GF-D8 (cell line): ENCODE measurements around the gene MED1.
"Not testable (repeated sequence)": the region's sequence is repeated elsewhere in the genome, so short reads cannot be mapped to it uniquely, and the experiment has no call there.

Experiments
- DNase-seq: peaks from one replicate; lab custom pipeline; 2025; lab: John Stamatoyannopoulos, UW

The MED1 gene

GRCh38 chr17:39439868-39440267 is 11.2 kb downstream of the MED1 start:
- not testable (repeated sequence) for DNase-seq

- DNase-seq = no peak
Observed at GRCh38 chr17:39429600-39429999, 21.5 kb downstream of the MED1 start.

- no peak for DNase-seq
Observed at GRCh38 chr17:39416141-39416540, 34.9 kb downstream of the MED1 start.

DNA sequence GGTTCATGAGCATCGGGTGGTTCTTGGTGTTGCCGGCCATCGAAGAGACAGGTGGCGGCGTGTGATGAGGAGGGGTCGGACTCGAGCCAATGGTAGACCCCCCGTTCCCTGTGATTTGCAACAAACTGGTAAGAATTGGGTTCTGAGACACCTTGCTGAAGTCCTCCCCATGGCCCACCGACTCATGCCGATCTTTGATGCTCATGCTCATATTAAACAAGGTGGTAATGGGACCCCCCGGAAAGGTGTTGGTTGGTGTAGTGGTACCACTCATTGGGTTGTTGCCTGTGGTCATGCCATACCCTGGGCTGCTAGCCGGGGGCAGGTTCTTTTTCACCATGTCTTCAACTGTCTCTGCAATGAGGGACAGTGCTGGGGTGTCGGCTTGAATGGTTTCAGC is 40.8 kb downstream of the MED1 start:
- DNase-seq = no peak

GRCh38 chr17:39408360-39408759 is 42.7 kb downstream of the MED1 start:
- DNase-seq = no peak

DNA sequence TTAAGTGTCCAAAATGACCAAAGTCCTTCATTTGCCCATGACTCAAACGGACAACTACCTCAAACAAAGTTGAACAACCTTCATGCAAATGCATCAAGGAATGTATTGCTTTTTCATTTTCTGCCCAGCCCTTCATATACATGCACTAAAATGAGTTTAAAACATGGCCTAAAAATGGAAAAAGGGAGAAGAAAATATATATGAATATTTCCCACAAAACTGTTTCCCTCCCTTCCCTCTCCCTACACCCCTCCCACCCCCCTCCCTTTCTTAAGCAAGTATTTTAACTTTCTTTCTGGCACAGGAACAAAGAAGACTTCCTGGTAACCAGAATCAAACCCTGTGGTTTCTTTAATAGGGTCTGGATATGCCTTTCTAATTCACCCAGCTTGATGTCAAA is 44.1 kb downstream of the MED1 start:
- DNase-seq = no peak

- no peak for DNase-seq
Observed at GRCh38 chr17:39405436-39405835, 45.6 kb downstream of the MED1 start.

DNA sequence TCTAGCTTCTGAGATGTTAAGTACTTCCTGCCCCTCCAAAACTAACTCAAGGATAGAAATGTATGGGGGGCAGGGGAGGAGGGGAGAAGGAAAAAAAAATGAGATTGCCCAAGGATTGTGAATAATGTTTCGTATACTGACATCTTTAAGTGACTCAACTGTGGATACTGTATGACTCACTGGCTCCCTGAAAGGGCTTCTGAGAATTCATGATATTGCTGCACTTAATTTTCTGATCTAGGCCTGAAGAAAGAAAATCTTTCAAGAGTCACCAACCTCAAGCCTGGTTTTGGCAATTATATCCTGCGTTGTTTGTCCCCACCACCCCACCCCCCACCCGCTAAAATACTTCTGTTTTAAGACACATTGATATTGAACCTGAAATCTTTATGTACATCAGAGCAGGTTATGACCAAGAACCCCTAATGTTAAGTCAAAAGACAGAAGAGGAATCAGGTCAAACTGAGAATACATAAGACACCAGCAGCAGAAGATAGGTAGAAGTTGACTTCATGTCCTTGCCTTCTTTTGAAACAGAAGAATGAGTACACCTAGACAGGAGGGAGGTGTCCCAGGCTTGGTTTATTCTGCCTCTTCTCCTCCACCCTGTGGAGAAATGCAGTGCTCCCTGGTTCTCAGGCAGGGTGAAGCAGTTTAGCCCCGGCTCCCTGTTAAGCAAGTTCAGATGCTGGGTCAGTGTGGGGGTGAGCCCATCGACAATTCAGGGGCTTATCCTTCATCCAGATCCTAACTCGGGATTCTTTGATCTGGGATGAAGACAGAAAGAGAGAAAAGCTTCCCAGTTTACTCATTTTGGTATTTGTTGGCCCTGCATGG is 46.3 kb downstream of the MED1 start:
- no peak for DNase-seq

- DNase-seq = no peak
Observed at GRCh38 chr17:39402890-39403605, 48.0 kb downstream of the MED1 start.

DNA sequence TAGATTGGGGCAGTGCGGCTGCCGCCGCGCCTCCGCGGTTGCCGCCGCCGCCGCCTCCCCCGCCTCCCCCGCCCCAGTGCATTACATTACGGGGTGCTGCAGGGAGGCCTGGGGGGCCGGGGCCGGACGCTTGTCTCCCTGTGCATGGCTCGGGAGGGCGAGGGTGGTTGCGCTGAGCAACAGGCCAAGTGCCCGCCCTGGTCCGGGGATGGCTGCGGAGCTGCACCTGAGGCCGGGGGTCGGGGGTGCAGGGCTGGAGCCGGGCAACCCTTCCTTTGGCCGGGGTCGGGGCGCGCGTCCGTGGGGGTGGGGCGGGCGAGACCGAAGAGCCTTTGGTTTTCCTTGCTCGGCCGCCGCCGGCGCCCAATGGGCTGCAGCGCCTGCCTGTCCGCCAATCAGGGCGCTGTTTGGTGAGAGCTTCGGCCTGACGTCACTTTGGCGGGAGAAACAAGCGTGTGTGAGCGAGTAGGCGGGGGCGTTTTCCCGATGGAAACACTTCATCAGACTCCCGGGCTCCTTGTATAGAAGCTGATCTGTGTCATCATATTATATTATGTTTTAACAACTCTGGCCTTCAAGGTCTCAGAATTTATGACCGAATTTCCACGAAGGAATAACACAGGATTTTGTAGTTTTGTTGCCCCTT is 48.7 kb downstream of the MED1 start:
- DNase-seq = peak; percentile 75

DNA sequence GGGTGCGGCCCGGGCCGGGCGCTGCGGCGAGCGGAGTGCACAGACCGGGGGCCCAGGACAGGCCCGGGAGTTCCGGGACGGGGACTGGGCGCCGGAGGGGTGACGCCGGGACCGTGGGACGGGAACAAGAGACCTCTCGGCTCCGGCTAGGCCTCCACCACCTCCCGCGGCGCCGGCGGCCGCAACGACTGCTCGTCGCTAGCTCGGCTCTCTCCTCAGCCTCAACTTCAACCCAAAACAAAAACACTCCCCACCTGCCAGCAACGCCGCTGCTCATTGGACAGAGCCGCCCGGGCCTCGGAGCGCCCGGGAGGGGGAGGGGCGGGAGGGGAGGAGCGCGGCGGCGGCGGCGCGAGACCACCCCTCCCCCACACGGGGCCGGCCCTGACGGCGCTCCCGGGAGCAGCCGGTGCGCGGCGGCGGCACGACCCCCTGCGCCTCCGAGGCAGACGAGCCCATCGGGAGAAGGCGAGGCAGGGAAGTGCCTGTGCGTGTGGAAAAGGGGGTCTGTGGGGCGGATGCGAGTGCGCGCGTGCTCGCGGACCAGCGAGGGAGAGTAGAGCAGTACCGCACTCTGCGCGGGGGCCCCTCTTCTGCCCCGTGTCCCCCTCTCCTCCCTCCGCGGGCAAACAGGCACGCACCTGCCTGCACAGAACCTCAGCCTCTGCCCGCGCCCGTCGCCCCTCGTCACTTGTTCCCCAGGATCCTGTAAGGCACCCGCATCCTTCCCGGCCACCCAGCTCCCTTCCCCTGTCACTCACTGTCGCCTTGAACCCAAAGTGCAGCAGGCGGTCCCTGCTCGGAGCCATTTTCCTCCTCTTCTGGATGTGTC is 49.4 kb downstream of the MED1 start, which contains the start of gene FBXL20:
Gene FBXL20, minus strand, starts transcription at position 215 of the 832 bp plus-strand sequence. CDS start 224 bp downstream, outside the sequence.
- DNase-seq = peak; percentile 66

DNA sequence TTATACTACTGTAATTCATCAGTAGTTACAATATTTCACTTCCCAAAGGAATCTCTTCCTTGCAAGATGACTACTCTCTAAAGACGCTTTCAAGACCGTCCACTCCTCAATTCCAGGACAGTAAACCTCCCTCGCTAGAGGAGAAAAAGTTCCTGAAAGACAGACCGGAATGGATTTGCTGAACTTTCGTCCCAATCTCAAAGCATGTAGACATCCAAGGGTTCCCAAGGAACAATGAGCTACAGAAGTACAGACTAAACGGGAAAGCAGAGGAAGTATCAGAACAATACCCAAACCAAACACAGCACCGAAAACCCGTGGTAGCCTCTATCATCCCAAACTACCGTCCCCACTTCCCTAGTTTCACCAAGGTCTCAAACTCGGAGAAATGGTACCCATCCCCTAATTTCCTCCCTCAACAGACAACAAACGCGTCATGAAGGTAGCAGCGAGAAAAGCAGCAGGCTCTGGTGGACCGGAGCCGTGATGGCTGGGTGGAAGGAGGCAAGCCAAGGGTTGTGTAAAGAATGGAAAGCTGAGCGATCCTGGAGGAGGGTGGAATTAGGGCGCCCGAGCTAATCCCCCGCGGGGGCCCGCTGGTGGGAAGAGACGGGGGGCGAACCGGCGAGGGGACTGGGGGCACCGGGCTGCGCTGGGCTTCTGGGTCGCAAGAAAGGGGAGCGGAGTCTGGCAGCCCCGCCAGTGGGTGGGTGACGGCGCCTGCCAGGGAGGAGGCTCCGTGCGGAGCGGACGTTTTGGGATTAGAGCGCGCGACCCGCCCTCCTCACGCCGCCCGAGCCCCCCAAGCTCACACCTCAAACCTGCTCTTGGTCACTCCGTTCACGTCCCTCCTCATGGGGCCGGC is 50.3 kb downstream of the MED1 start:
- DNase-seq = no peak

GRCh38 chr17:39399791-39400190 is 51.3 kb downstream of the MED1 start:
- no peak for DNase-seq

DNA sequence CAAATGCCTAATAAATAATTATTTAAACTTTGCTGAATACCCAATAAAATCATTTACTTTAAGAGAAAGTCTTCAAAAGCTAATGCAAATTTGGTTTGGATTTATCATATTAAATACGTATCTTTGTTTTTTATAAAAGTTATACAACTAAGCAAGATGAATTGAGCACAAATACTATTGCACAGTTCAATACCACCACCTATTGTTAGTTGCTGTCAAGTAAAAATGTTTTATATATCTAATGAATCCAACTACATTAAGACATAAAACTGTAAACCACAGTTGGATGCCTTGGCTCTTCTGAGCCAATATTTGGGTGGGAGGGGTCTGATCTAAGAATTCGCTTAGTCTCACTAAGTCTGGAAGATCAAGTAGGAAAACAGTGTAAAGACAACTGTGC is 57.3 kb downstream of the MED1 start:
- DNase-seq = no peak

DNA sequence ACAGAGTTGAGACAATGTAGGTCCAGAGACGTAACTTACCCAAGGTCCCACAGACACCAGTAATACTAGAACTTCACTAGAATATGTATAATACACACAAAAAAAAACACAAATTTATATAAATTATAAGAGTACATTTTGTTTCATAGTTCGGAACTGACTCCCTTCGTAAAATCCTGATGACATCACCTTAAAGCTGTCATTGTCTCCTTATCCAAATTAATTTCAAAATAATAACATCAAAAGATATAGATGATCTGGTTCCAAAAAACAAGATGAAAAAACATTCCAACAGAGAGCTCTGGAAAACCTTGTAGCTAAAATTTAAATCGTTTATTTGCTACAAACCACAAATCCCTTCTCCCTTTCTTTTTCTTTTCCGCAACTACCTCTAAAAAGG is 59.6 kb downstream of the MED1 start:
- no peak for DNase-seq

DNA sequence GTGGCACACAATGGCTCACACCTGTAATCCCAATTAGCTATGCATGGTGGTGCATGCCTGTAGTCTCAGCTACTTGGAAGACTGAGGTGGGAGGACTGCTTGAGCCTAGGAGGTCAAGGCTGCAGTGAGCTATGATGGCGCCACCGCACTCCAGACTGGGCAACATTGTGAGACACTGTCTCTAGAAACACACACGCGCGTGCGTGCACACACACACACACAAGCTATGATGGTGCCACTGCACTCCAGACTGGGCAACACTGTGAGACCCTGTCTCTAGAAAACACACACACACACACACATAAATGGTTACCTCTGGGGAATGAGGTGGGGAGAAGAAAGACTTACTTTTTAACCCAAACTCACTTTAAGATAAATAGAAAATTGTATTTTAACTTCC is 66.0 kb downstream of the MED1 start:
- no peak for DNase-seq

DNA sequence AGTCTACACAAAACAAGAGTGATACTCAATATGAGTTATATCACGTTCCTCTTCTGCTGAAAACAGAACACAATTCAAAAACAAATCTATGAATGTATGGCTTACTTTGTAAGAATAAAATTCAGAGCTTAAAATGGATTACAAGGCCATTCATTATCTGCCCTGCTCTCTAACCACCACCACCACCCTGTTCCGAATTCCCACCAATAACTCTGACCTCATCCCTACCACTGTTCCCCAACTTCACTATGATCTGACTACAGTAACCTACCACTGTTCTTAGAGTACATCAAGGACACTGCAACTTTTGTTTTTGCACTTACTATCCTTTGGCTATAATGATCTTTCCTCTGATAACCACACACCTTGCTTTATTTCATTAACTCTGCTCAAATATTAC is 70.9 kb downstream of the MED1 start:
- DNase-seq = no peak

GRCh38 chr17:39376434-39376833 is 74.6 kb downstream of the MED1 start:
- peak; percentile 9 for DNase-seq

DNA sequence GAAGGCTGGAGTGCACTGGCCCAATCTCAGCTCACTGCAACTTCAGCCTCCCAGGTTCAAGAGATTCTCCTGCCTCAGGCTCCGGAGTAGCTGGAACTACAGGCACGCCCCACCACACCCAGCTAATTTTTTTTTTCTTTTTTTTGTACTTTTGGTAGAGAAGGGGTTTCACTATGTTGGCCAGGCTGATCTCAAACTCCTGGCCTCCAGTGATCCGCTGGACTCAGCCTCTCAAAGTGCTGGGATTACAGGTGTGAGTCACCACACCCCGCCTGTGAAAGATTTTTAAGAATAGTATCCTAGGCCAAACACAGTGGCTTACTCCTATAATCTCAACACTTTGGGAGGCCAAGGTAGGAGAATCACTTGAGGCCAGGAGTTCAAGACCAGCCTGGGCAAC is 83.3 kb downstream of the MED1 start:
- DNase-seq = not testable (repeated sequence)

- no peak for DNase-seq
Observed at GRCh38 chr17:39365872-39366271, 85.2 kb downstream of the MED1 start.

DNA sequence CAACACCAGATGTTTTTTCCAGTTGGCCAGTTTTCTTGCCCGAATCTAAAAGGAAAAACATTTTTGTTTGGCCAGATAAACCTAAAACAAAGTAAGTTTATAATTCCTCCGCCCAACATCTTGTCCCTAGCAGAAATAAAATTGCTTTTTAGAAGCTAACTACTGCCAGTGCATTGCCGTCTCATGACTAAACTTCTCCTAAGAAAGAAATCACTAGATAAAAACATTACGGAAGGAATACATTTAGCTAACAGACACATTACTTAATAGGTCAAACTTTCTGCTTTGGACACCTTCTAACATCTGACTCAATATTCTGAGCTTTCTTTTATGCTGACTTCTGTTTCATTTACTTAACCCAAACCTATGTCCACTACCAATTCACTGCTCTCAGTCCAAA is 85.8 kb downstream of the MED1 start:
- DNase-seq = peak; percentile 29
